DND-41 (cell line): ENCODE data around the gene CFAP299.

Experiments
- CTCF ChIP-seq: IDR thresholded peaks from 2 replicates; pipeline ENCODE4 v1.5.1; 2012; ENCODE audit warnings: borderline replicate concordance, low read length, moderate library complexity, mild to moderate bottlenecking; ENCODE audit not compliant: poor library complexity, severe bottlenecking; ENCODE audit errors: extremely low read depth
- EZH2 ChIP-seq: IDR thresholded peaks from 3 replicates; pipeline ENCODE4 v1.6.1; 2012; ENCODE audit warnings: borderline replicate concordance, low read depth, mild to moderate bottlenecking, moderate library complexity, low read length, inconsistent platforms; ENCODE audit not compliant: severe bottlenecking

DNA sequence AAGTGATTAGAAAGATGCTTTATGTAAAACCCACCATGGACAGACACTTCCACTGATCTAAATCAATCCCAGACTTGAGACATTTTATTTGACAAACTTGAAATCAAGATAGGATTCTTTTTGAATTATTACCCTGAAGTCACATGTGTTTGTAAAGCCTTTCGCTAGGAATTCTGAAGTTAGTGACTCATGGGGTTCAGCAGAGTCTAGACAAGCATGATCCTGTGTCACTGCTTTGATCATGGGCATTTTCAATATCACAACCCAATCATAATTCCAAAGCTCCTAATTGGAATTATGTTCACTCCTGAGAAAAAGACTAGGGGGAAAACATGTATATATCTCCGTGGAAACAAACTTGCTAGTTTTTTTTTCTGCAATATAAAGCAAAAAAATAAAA lies 627.5 kb downstream of the CFAP299 start:
- no peak for TF ChIP-seq CTCF
- no peak for TF ChIP-seq EZH2
